ENCODE data around the gene FRMD8. TPM values are rescaled to one million over a fixed set of nuclear protein-coding genes. Genes with fewer than 3 reads are reported as not detected.
A peak's percentile ranks its signal among the peaks of the same experiment; 100 is the strongest.

Gene FRMD8
- total RNA-seq, 4 donors from 2014 or later: 19.9 to 31.5 (median 21.3) TPM

- peak; percentile 25 for ATAC-seq
- no peaks in the 10 kb centered on the region for H3K27me3 ChIP-seq
- H3K4me3 ChIP-seq: peak overlapping the region; percentile 32 to 81
- H3K27ac ChIP-seq: peak overlapping the region; percentile 82 to 99 (median 98)
- peaks cover 10 to 53% of the 10 kb centered on the region in 2 donors for H3K36me3 ChIP-seq
- peaks cover 27 to 84% (median 27%) of the 10 kb centered on the region in 3 donors for H3K4me1 ChIP-seq
- H3K9me3 ChIP-seq: no peaks in the 10 kb centered on the region
- WGBS, 2 donors (ENCODE audit: low coverage in 1 of 2): 2 to 4% methylated on average over 6 to 8 of the region's 9 CpGs
- TF ChIP-seq POLR2AphosphoS5 (IDR thresholded peaks at IDR 0.05): peak; percentile 89
- no peak for TF ChIP-seq CTCF (IDR thresholded peaks at IDR 0.05)
- peak; percentile 50 to 67 for TF ChIP-seq POLR2A (IDR thresholded peaks at IDR 0.05)
These were observed 43.4 kb downstream of the FRMD8 start for GRCh38 chr11:65429724-65430405.

GRCh38 chr11:65430406-65431217 is 44.2 kb downstream of the FRMD8 start:
- peak overlapping the region; percentile 32 to 81 for H3K4me3 ChIP-seq
- H3K4me1 ChIP-seq: peaks cover 28 to 92% (median 31%) of the 10 kb centered on the region in 3 donors

GRCh38 chr11:65431451-65432099 is 45.1 kb downstream of the FRMD8 start:
- TF ChIP-seq POLR2A (IDR thresholded peaks at IDR 0.05): peak in 1 of 2 donors; percentile 25
- no peak for TF ChIP-seq CTCF (IDR thresholded peaks at IDR 0.05)
- TF ChIP-seq POLR2AphosphoS5 (IDR thresholded peaks at IDR 0.05): peak; percentile 66
- Histone ChIP-seq H3K4me3 (peak overlapping the region in 1 of 2 donors; percentile 81), H3K27ac (peak overlapping the region; percentile 45 to 99 (median 98))

More at GRCh38 chr11:65430406-65431217, 44.2 kb downstream of the FRMD8 start:
- Histone ChIP-seq H3K9me3 (no peaks in the 10 kb centered on the region), H3K27ac (peak overlapping the region; percentile 82 to 99 (median 98)), H3K36me3 (peaks cover 14 to 55% of the 10 kb centered on the region in 2 donors), H3K27me3 (no peaks in the 10 kb centered on the region)
- peak; percentile 3 for ATAC-seq
- TF ChIP-seq CTCF (IDR thresholded peaks at IDR 0.05) (peak in 1 of 4 experiments; percentile 12), POLR2AphosphoS5 (IDR thresholded peaks at IDR 0.05) (peak; percentile 15), EP300 (IDR thresholded peaks at IDR 0.05) (no peak), POLR2A (IDR thresholded peaks at IDR 0.05) (peak in 1 of 2 donors; percentile 15)
- WGBS, 2 donors (ENCODE audit: low coverage in 1 of 2): 11 to 20% methylated on average over 6 of the region's 6 CpGs

GRCh38 chr11:65432100-65432650 is 45.7 kb downstream of the FRMD8 start:
- Histone ChIP-seq H3K9me3 (no peaks in the 10 kb centered on the region), H3K36me3 (peaks cover 14 to 55% of the 10 kb centered on the region in 2 donors), H3K4me3 (no peak overlapping the region), H3K4me1 (peaks cover 33 to 99% (median 41%) of the 10 kb centered on the region in 3 donors), H3K27me3 (no peaks in the 10 kb centered on the region), H3K27ac (peak overlapping the region in 2 of 4 donors; percentile 97 to 99)
- TF ChIP-seq EP300 (IDR thresholded peaks at IDR 0.05) (no peak), POLR2AphosphoS5 (IDR thresholded peaks at IDR 0.05) (peak; percentile 76), POLR2A (IDR thresholded peaks at IDR 0.05) (no peak), CTCF (IDR thresholded peaks at IDR 0.05) (no peak)
- ATAC-seq: no peak
- WGBS, 2 donors (ENCODE audit: low coverage in 1 of 2): 61 to 68% methylated on average over 2 of the region's 2 CpGs

More at GRCh38 chr11:65431451-65432099, 45.1 kb downstream of the FRMD8 start:
- ATAC-seq: no peak
- 17 to 21% methylated on average over 4 of the region's 4 CpGs for WGBS, 2 donors (ENCODE audit: low coverage in 1 of 2)
- H3K36me3 ChIP-seq: peaks cover 14 to 55% of the 10 kb centered on the region in 2 donors
- no peaks in the 10 kb centered on the region for H3K27me3 ChIP-seq
- H3K4me1 ChIP-seq: peaks cover 30 to 100% (median 41%) of the 10 kb centered on the region in 3 donors
- no peaks in the 10 kb centered on the region for H3K9me3 ChIP-seq
